Lower lobe of right lung (tissue), 2 donors: ENCODE data around the gene POLDIP2. TPM values are rescaled to one million over a fixed set of nuclear protein-coding genes. Genes with fewer than 3 reads are reported as not detected.

Experiments
- ATAC-seq, 2 donors: fragments of 200-7000 bp; cut with Tn5 transposase; one replicate each; pipeline ENCODE4 v1.9.1; 2020 to 2022; ENCODE audit warnings: mild to moderate bottlenecking in 2 of 2, moderate library complexity in 2 of 2
- DNase-seq: peaks from one replicate; pipeline ENCODE4 v3.0.0-alpha.2; 2020
- H3K27ac ChIP-seq: fragments of 200-600 bp; one replicate; pipeline ENCODE4 v1.8.0; 2022
- H3K27me3 ChIP-seq: fragments of 200-600 bp; one replicate; pipeline ENCODE4 v1.8.0; 2022; ENCODE audit warnings: low read depth
- H3K36me3 ChIP-seq: fragments of 200-600 bp; one replicate; pipeline ENCODE4 v1.8.0; 2022; ENCODE audit warnings: mild to moderate bottlenecking
- H3K4me1 ChIP-seq: fragments of 200-600 bp; one replicate; pipeline ENCODE4 v1.8.0; 2022
- H3K4me3 ChIP-seq: fragments of 200-600 bp; one replicate; pipeline ENCODE4 v1.8.0; 2022; ENCODE audit warnings: mild to moderate bottlenecking
- H3K9me3 ChIP-seq: fragments of 200-600 bp; one replicate; pipeline ENCODE4 v1.8.0; 2022
- intact Hi-C: fragments of 100-400 bp; cut with DNase I; formaldehyde crosslinking; loops from one replicate; pipeline ENCODE4 v1.11.0; 2022
- total RNA-seq: library from RNA; stranded (reverse); fragmentation: NEBNext Ultra II Directional; extraction: Animal tissue kit (Norgen Biotek cat#: 25700); gene quantifications from one replicate; pipeline ENCODE4 v1.2.1, GENCODE V29; 2021
- TF ChIP-seq, protein P1 (sequence below): fragments of 200-600 bp; IDR thresholded peaks from one replicate; pipeline ENCODE4 v1.8.0; 2022; ENCODE audit warnings: antibody characterized with exemption, mild to moderate bottlenecking
- donor health status: DM: no; HTN: yes; CAD: no; lungs with severe emphysema.

POLDIP2 gene
- total RNA-seq, 1 donor from 2014 or later: 54.7 TPM

DNA sequence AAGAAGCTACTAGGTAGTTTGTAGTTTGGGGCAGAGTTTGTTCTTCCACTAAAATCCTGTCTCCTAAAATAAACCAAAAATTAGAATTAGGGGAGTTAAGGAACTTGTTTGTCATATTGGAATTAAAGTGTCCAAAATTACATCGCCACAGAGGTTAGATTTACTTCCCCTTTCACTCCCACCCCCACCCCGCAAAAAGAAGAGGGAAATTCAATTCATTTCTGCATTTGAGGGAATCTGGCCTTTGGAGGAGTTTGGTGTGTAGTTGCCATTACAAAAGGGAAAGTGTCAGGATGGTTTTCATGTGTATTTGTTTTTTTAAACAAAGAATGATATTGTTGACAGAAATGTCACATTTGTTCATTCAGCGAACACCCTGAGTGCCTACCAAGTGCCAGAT lies 32.5 kb downstream of the POLDIP2 start:
- TF ChIP-seq, protein P1, sequence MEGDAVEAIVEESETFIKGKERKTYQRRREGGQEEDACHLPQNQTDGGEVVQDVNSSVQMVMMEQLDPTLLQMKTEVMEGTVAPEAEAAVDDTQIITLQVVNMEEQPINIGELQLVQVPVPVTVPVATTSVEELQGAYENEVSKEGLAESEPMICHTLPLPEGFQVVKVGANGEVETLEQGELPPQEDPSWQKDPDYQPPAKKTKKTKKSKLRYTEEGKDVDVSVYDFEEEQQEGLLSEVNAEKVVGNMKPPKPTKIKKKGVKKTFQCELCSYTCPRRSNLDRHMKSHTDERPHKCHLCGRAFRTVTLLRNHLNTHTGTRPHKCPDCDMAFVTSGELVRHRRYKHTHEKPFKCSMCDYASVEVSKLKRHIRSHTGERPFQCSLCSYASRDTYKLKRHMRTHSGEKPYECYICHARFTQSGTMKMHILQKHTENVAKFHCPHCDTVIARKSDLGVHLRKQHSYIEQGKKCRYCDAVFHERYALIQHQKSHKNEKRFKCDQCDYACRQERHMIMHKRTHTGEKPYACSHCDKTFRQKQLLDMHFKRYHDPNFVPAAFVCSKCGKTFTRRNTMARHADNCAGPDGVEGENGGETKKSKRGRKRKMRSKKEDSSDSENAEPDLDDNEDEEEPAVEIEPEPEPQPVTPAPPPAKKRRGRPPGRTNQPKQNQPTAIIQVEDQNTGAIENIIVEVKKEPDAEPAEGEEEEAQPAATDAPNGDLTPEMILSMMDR: no peak
- Histone ChIP-seq H3K27me3 (no peaks in the 10 kb centered on the region), H3K4me3 (no peak overlapping the region), H3K27ac (no peak overlapping the region), H3K4me1 (peaks cover 14% of the 10 kb centered on the region), H3K9me3 (no peaks in the 10 kb centered on the region), H3K36me3 (peaks cover 24% of the 10 kb centered on the region)
- DNase-seq: no peak
- no peak for ATAC-seq
- intact Hi-C loops: no loop called here

GRCh38 chr17:28324267-28324745 lies 33.0 kb downstream of the POLDIP2 start:
- no peaks in the 10 kb centered on the region for H3K27me3 ChIP-seq
- no peak overlapping the region for H3K4me3 ChIP-seq
- intact Hi-C loops: no loop called here
- H3K36me3 ChIP-seq: peaks cover 20% of the 10 kb centered on the region
- TF ChIP-seq, protein P1: no peak
- H3K4me1 ChIP-seq: peaks cover 19% of the 10 kb centered on the region
- ATAC-seq (peak in 1 of 2 donors; percentile 48), DNase-seq (no peak)
- no peaks in the 10 kb centered on the region for H3K9me3 ChIP-seq
- H3K27ac ChIP-seq: no peak overlapping the region

- Histone ChIP-seq H3K9me3 (no peaks in the 10 kb centered on the region), H3K4me3 (peak overlapping the region; percentile 81), H3K36me3 (no peaks in the 10 kb centered on the region), H3K27ac (no peak overlapping the region), H3K27me3 (no peaks in the 10 kb centered on the region), H3K4me1 (peaks cover 31% of the 10 kb centered on the region)
- ATAC-seq (no peak), DNase-seq (no peak)
- TF ChIP-seq, protein P1: no peak
- intact Hi-C loops: no loop called here
Observed at GRCh38 chr17:28320215-28321061, 36.9 kb downstream of the POLDIP2 start.

GRCh38 chr17:28319598-28319935 lies 37.8 kb downstream of the POLDIP2 start:
- peaks cover 24% of the 10 kb centered on the region for H3K4me1 ChIP-seq
- intact Hi-C loops: no loop called here
- ATAC-seq: no peak
- peak overlapping the region; percentile 81 for H3K4me3 ChIP-seq
- no peaks in the 10 kb centered on the region for H3K36me3 ChIP-seq
- TF ChIP-seq, protein P1: no peak
- H3K27me3 ChIP-seq: no peaks in the 10 kb centered on the region
- DNase-seq: no peak
- no peaks in the 10 kb centered on the region for H3K9me3 ChIP-seq
- peak overlapping the region; percentile 64 for H3K27ac ChIP-seq

DNA sequence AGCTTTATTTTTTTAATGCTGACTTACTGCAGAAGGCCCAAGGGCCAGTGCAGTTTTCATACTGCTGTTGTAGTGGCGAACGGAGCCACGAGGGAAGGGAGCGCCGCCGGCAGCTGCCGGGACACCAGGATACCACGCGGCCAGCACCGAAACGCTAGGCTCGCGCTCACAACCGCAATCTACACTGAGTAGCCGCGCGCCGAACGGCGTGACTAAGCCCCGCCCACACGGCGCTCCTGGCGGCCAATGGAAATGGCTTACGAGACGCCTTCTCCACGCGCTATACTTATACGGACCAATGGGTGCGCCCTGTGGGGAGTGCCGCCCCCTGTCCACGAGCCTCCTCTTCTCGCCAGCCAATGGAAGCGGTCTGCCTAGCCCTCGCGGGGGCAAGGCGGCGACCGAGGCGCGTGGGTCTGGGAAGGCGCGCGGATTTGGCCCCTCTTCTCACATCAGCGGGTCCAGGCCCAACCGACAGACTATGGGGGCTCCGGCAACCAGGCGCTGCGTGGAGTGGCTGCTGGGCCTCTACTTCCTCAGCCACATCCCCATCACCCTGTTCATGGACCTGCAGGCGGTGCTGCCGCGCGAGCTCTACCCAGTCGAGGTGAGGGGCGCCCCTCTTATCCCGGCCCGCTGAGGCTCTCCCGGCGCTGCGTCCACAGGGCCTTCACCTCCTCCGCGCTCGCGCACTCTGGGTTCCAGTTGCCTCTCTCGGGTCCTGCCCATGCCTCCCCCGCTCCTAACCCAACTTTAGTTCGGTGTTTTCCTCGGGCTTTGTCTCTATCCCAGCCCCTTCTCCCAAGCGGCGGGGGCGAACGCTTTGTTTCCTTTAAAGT lies 38.3 kb downstream of the POLDIP2 start, which contains the start of gene TMEM97:
TMEM97 (plus strand) TSS at position 442 of the 839 bp plus-strand sequence; CDS start at position 482, 40 bp downstream.
- intact Hi-C loops: no loop called here
- Histone ChIP-seq H3K9me3 (no peaks in the 10 kb centered on the region), H3K36me3 (no peaks in the 10 kb centered on the region), H3K4me3 (peak within 1 kb of the TSS; percentile 81), H3K4me1 (peaks cover 22% of the 10 kb centered on the region), H3K27ac (peak within 1 kb of the TSS; percentile 64), H3K27me3 (no peaks in the 10 kb centered on the region)
- DNase-seq: peak; percentile 98
- ATAC-seq: peak; percentile 100
- TF ChIP-seq, protein P1: peak; percentile 28
